ENCODE measurements around the gene CPD. TPM values are rescaled to one million over a fixed set of nuclear protein-coding genes. Genes with fewer than 3 reads are reported as not detected.
A peak's percentile ranks its signal among the peaks of the same experiment; 100 is the strongest.

CPD gene
- polyA plus RNA-seq, 1 donor (not counting 4 experiments of a cell fraction or from before 2014, with no cell fraction given) = 30.5 TPM

DNA sequence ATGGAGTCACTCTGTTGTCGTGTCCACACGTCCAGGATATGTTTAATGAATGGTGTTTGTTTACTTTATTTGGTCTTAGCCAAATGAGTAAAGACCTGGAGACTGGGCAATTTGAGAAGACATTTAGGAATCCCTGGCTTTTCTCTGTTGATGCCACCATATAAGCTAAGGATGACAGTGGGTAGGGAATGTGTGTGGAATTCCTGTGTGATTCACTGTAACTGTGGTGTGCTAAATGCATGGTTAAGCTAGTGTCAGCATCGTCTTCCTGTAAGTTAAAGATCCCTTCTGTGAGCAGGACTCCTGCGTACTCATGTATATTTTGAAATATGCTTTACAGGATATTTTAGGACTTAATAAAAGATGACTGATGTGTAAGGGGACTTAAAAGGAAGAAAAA, 124.8 kb downstream of the CPD start:
- Histone ChIP-seq H3K9me1 (ENCODE audit: control insufficient read depth, extremely low read depth, insufficient read depth, low read length) (no peaks in the 10 kb centered on the region), H3K4me2 (ENCODE audit: control insufficient read depth, extremely low read depth, insufficient read depth, low read depth, low read length) (no peak overlapping the region), H3K4me3 (ENCODE audit: control insufficient read depth in 2 of 3, extremely low read depth in 1 of 3, insufficient read depth in 2 of 3, low read depth in 1 of 3, low read length in 3 of 3) (no peak overlapping the region), H3K9me3 (ENCODE audit: control insufficient read depth, low read depth, low read length) (no peaks in the 10 kb centered on the region), H4K20me1 (ENCODE audit: control insufficient read depth, extremely low read depth, insufficient read depth, low read length) (no peaks in the 10 kb centered on the region), H2AFZ (ENCODE audit: control insufficient read depth, low read length) (no peak overlapping the region), H3K36me3 (ENCODE audit: control insufficient read depth in 2 of 2, extremely low read depth in 1 of 2, insufficient read depth in 2 of 2, low read length in 2 of 2) (peaks cover 5 to 7% of the 10 kb centered on the region in 2 experiments), H3K27me3 (ENCODE audit: control insufficient read depth, extremely low read depth, insufficient read depth, low read length) (no peaks in the 10 kb centered on the region), H3K79me2 (ENCODE audit: control insufficient read depth, insufficient read depth, low read length) (no peaks in the 10 kb centered on the region), H3K4me1 (ENCODE audit: control insufficient read depth, extremely low read depth, insufficient read depth, low read length) (no peaks in the 10 kb centered on the region), H3K27ac (ENCODE audit: control insufficient read depth, insufficient read depth, low read length) (no peak overlapping the region), H3K9ac (ENCODE audit: control insufficient read depth, extremely low read depth, insufficient read depth, low read length) (no peak overlapping the region)
- FAIRE-seq (peak; percentile 5), DNase-seq (ENCODE audit: low read depth, low spot score) (no peak)
- no peak for TF ChIP-seq EZH2 (IDR thresholded peaks at IDR 0.05; ENCODE audit: low read length)
- TF ChIP-seq, protein P1, sequence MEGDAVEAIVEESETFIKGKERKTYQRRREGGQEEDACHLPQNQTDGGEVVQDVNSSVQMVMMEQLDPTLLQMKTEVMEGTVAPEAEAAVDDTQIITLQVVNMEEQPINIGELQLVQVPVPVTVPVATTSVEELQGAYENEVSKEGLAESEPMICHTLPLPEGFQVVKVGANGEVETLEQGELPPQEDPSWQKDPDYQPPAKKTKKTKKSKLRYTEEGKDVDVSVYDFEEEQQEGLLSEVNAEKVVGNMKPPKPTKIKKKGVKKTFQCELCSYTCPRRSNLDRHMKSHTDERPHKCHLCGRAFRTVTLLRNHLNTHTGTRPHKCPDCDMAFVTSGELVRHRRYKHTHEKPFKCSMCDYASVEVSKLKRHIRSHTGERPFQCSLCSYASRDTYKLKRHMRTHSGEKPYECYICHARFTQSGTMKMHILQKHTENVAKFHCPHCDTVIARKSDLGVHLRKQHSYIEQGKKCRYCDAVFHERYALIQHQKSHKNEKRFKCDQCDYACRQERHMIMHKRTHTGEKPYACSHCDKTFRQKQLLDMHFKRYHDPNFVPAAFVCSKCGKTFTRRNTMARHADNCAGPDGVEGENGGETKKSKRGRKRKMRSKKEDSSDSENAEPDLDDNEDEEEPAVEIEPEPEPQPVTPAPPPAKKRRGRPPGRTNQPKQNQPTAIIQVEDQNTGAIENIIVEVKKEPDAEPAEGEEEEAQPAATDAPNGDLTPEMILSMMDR (optimal IDR thresholded peaks at IDR 0.05 in 1 of 3, IDR thresholded peaks at IDR 0.05 in 1 of 3, conservative IDR thresholded peaks at IDR 0.05 in 1 of 3; ENCODE audit: extremely low read depth in 1 of 3, insufficient read depth in 2 of 3, low read length in 3 of 3) = no peak
- dilution Hi-C loops (cut with MboI; ENCODE audit: extremely low pct_ligation_motif_present, low sequenced_read_pairs) = no loop called here

DNA sequence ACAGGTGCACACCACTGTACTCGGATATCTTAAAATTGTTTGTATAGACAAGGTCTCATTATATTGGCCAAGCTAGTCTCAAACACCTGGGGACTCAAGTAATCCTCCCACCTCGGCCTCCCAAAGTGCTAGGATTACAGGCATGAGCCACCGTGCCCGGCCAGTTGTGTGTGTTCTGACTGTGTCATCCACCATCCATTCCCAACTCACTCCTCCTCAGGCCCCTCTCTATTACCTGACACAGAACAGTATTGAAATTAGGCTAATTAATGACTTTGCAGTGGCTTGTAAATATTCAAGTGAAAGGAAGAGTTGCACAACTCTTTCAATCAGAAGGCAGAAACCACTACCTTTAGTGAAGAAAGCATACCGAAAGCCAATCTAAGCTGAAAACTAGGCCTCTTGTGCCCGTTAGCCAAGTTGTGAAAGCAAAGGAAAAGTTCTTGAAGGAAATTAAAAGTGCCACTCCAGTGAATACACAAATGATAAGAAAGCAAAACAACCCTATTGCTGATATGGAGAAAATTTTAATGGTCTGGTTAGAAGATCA, 127.2 kb downstream of the CPD start:
- TF ChIP-seq, protein P1 (optimal IDR thresholded peaks at IDR 0.05 in 1 of 3, IDR thresholded peaks at IDR 0.05 in 1 of 3, conservative IDR thresholded peaks at IDR 0.05 in 1 of 3; ENCODE audit: extremely low read depth in 1 of 3, insufficient read depth in 2 of 3, low read length in 3 of 3) = no peak
- TF ChIP-seq EZH2 (IDR thresholded peaks at IDR 0.05; ENCODE audit: low read length) = no peak
- Histone ChIP-seq H3K4me3 (ENCODE audit: control insufficient read depth in 2 of 3, extremely low read depth in 1 of 3, insufficient read depth in 2 of 3, low read depth in 1 of 3, low read length in 3 of 3) (no peak overlapping the region), H3K4me1 (ENCODE audit: control insufficient read depth, extremely low read depth, insufficient read depth, low read length) (no peaks in the 10 kb centered on the region), H3K9me3 (ENCODE audit: control insufficient read depth, low read depth, low read length) (no peaks in the 10 kb centered on the region), H3K9me1 (ENCODE audit: control insufficient read depth, extremely low read depth, insufficient read depth, low read length) (no peaks in the 10 kb centered on the region), H3K79me2 (ENCODE audit: control insufficient read depth, insufficient read depth, low read length) (no peaks in the 10 kb centered on the region), H3K27ac (ENCODE audit: control insufficient read depth, insufficient read depth, low read length) (no peak overlapping the region), H2AFZ (ENCODE audit: control insufficient read depth, low read length) (no peak overlapping the region), H3K4me2 (ENCODE audit: control insufficient read depth, extremely low read depth, insufficient read depth, low read depth, low read length) (no peak overlapping the region), H3K9ac (ENCODE audit: control insufficient read depth, extremely low read depth, insufficient read depth, low read length) (no peak overlapping the region), H3K27me3 (ENCODE audit: control insufficient read depth, extremely low read depth, insufficient read depth, low read length) (no peaks in the 10 kb centered on the region), H4K20me1 (ENCODE audit: control insufficient read depth, extremely low read depth, insufficient read depth, low read length) (no peaks in the 10 kb centered on the region), H3K36me3 (ENCODE audit: control insufficient read depth in 2 of 2, extremely low read depth in 1 of 2, insufficient read depth in 2 of 2, low read length in 2 of 2) (peaks cover 5 to 7% of the 10 kb centered on the region in 2 experiments)
- dilution Hi-C loops (cut with MboI; ENCODE audit: extremely low pct_ligation_motif_present, low sequenced_read_pairs) = no loop called here
- FAIRE-seq = no peak
- DNase-seq (ENCODE audit: low read depth, low spot score) = no peak

All from keratinocyte (primary cell).